Frontal cortex (tissue), 4 donors: ENCODE results near the gene FLVCR2. TPM values are rescaled to one million over a fixed set of nuclear protein-coding genes. Genes with fewer than 3 reads are reported as not detected.
"Not testable (repeated sequence)": the region's sequence is repeated elsewhere in the genome, so short reads cannot be mapped to it uniquely, and the experiment has no call there.

Experiments
- DNase-seq, 2 donors: peaks; one replicate each; pipeline ENCODE4 v3.0.0; 2012; ENCODE audit warnings: low spot score in 2 of 2
- FAIRE-seq: peaks from 2 replicates; lab custom pipeline; 2012; peaks lifted over from hg19 to GRCh38; lab: Jason Lieb, UNC
- total RNA-seq: library from RNA; depleted of rRNA; stranded (reverse); fragments of >200 nt; gene quantifications from one replicate; pipeline ENCODE4 v1.2.3, GENCODE V29; 2014
- donor health status: control.
- donor health status: control.
- donor health status: control.

Gene FLVCR2
- total RNA-seq, 1 donor from 2014 or later: 2.9 TPM

- no peak for FAIRE-seq
Measured at GRCh38 chr14:75587388-75587787, 9.0 kb downstream of the FLVCR2 start.

GRCh38 chr14:75589931-75590330, 11.5 kb downstream of the FLVCR2 start:
- no peak for DNase-seq
- no peak for FAIRE-seq

More at GRCh38 chr14:75587388-75587787, 9.0 kb downstream of the FLVCR2 start:
- no peak for DNase-seq

DNA sequence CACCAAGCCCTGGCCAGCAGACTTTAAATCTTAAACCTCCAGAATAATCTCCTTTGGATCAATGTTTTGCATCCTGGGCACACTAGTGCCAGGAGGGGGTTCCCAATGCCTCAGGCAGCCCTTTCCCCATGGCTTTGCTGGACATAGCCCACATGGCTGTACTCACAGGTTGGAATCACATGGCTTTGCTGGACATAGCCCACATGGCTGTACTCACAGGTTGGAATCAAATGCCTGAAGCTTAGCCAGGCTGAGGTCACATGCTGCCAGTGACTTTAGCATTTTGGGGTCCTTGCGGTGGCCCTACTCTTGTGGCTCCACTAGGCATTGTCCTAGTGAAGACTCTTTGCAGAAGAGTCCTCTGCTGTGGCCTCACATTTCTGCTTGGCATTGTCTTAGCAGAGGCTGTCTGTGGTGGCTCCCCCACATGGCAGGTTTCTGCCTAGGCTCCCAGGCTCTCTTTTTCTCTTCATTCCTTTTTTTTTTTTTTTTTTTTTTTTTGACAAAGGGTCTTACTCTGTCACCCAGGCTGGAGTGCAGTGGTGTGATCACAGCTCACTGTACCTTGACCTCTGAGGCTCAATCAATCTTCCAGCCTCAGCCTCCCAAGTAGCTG, 13.0 kb downstream of the FLVCR2 start:
- DNase-seq (no peak), FAIRE-seq (no peak)

- FAIRE-seq (no peak), DNase-seq (no peak)
Measured at GRCh38 chr14:75591987-75592575, 13.7 kb downstream of the FLVCR2 start.

DNA sequence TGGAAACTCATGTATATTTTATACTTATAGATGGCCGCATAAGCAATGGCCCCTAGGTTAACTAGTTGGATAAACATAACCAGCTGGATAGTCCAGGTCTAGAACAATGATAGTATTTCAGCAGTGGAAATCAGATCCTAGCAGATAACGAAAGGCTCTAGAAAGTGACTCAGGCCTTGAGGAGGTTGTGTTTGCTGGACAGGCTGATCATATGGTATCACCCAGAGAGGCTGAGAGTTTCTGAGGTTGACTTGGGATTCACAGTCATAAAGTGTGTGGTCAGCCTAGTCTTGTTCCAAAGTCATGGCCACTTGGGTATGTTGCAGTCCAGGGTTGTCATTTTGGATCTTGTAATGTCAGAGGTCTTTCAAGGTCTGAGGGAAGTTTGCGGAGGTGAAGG, 16.8 kb downstream of the FLVCR2 start:
- FAIRE-seq (no peak), DNase-seq (no peak)

DNA sequence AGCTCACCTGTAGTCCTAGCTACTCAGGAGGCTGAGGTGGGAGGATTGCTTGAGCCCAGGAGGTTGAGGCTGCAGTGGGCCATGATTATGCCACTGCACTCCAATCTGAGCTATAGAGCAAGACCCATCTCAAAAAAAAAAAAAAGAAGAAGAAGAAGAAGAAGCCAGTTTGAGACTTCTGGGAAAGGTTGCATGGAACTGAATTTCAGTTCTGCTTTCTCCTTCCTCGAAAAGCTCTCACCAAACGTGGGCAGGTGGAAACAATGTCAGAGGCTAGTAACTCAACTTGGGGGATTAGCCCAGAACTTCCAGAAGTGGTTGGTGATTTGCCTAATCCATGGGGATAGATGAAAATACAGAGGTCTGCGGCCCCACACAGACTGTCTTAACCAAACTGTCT, 18.7 kb downstream of the FLVCR2 start:
- DNase-seq (no peak), FAIRE-seq (no peak)

- FAIRE-seq, DNase-seq: not testable (repeated sequence)
Measured at GRCh38 chr14:75600100-75600499, 21.7 kb downstream of the FLVCR2 start.

DNA sequence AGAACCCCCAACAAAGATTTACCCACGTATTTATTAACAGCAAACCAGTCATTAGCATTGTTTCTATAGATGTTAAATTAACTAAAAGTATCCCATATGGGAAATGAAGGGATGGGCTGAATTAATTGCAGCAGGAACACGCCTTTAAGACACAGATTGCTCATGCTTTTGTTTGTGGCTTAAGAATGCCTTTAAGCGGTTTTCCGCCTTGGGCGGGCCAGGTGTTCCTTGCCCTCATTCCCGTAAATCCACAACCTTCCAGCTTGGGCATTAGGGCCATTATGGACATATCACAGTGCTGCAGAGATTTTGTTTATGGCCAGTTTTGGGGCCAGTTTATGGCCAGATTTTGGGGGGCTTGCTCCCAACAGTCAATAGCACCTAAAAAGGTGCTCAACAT, 22.6 kb downstream of the FLVCR2 start:
- not testable (repeated sequence) for FAIRE-seq, DNase-seq

DNA sequence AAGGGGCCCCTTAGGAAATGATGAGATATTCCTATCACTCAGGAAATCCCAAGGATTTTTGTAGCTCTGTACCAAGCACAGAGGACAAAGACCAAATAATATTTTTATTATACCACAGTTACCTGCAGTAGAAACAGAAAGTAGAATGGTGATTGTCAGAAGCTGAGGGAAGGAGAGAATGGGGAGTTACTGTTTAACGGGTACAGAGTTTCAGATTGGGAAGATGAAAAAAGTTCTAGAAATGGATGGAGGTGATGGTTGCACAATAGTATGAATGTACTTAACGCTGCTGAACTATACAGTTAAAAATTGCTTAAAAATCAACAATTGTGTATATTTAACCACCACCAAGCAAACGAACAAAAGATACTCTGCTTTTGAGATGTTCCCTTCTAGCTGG, 24.1 kb downstream of the FLVCR2 start:
- DNase-seq (no peak), FAIRE-seq (no peak)

- no peak for DNase-seq
- FAIRE-seq: no peak
Measured at GRCh38 chr14:75604979-75605851, 26.8 kb downstream of the FLVCR2 start.

- no peak for FAIRE-seq
- no peak for DNase-seq
Measured at GRCh38 chr14:75605916-75606315, 27.5 kb downstream of the FLVCR2 start.

- no peak for DNase-seq
- no peak for FAIRE-seq
Measured at GRCh38 chr14:75607044-75607443, 28.6 kb downstream of the FLVCR2 start.

- DNase-seq (no peak), FAIRE-seq (no peak)
Measured at GRCh38 chr14:75607842-75608640, 29.6 kb downstream of the FLVCR2 start.

GRCh38 chr14:75609116-75609515, 30.7 kb downstream of the FLVCR2 start:
- FAIRE-seq: no peak
- DNase-seq: no peak

- DNase-seq (no peak), FAIRE-seq (no peak)
Measured at GRCh38 chr14:75609606-75610475, 31.4 kb downstream of the FLVCR2 start.

DNA sequence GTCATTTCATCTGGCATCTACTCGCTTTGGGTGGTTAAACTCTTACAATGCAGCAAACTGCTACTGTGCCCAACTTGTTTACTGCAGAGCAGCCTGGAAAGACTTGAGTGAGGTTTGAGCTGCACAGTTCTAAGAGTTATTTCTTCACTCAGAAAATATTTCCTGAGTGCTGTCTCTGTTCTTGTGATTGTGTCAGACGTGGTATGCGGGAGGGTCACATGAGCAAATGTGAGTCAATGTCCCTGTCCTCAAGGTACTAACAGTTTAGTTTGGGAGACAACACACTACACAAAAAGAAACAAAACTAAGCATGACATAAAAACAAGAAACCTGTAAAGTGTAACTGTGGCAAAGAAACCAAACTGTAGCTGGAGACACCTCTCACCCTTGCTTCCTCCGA, 32.4 kb downstream of the FLVCR2 start:
- FAIRE-seq: no peak
- no peak for DNase-seq

DNA sequence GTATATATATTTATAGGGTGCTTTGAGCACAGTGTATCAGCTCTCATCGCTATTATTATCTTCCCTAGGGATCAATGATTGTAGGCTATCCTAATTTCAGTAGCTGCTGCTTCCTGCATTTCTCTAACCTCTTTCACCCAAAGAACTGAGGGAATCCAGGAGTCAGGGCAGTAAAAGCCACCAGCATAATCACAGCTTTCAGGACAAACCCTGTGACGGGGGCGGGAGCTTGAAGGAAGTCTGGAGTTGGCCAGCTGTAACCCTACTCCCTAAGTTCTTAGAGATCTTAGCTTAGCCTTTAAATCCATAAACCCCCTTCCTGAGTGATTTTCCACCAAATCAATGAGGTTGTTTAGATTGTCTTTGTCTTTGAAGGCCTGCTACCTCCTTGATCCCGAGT, 33.7 kb downstream of the FLVCR2 start:
- no peak for DNase-seq
- FAIRE-seq: no peak

DNA sequence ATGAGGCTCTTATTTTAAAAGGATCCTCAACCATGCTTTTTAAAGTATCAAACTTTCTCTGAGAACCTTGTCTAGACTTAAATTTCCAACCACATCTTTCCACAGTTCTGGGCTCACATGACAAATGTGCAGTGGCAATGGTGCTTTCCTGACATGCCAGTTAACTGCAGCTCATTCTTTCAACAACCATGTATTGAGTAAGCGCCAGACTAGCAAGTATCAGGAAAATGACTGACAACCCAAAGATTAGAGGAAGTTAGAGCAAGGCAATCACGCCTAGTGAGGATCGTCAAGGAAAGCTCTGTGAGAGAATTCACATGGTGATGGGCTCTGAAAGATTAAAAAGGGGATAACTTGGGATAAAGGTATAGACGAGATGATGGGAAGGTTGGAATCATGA, 35.8 kb downstream of the FLVCR2 start:
- no peak for FAIRE-seq
- DNase-seq: no peak

DNA sequence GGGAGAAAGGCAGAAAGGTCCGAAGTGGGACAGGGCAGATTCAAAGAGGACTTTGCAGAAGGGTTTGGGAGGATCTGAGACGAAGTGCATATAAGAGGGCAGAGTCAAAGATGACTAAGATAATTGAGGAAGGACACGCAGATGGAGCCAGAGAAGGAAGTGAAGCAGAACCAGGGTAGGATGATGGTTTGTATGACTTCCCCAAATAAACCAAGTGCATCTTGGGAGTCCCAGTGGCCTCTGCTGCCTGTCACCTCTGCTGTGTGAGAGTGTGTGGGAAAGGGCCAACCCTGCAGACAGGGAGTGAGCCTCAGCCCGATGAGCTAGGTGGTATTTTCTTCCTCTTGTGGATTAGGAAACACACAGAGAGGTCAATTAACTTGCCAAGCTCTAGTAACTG, 36.8 kb downstream of the FLVCR2 start:
- FAIRE-seq: no peak
- no peak for DNase-seq
